OCI-LY3 (cell line): ENCODE results near the gene NR3C2.

ENCODE experiments used
- H2AFZ ChIP-seq: fragments of 200-600, 300-600 bp; shearing (Covaris generic); 2 replicates; pipeline ENCODE4 v1.6.0; 2014; ENCODE audit warnings: antibody characterized with exemption, low read depth, low read length
- H3K27ac ChIP-seq: fragments of 200-600, 300-600 bp; sonication (generic); 2 replicates; pipeline ENCODE4 v1.5.1; 2014; ENCODE audit warnings: mild to moderate bottlenecking, low read length, moderate library complexity, mixed read lengths
- H3K27me3 ChIP-seq: fragments of 200-600, 300-600 bp; sonication (generic); 2 replicates; pipeline ENCODE4 v1.6.1; 2014; ENCODE audit warnings: low read depth, low read length, mixed read lengths
- H3K36me3 ChIP-seq: fragments of 200-600, 300-600 bp; sonication (generic); replicated peaks from 2 replicates; pipeline ENCODE3; 2014; ENCODE audit warnings: low read depth, low read length, mixed read lengths
- H3K4me1 ChIP-seq: fragments of 300-600, 200-600 bp; sonication (generic); 2 replicates; pipeline ENCODE4 v1.6.1; 2014; ENCODE audit warnings: low read length, mixed read lengths
- H3K4me2 ChIP-seq: fragments of 200-600, 300-600 bp; sonication (generic); 2 replicates; pipeline ENCODE4 v1.6.1; 2014; ENCODE audit warnings: low read length, mixed read lengths
- H3K4me3 ChIP-seq: fragments of 300-600, 200-600 bp; sonication (generic); 2 replicates; pipeline ENCODE4 v1.5.1; 2014; ENCODE audit warnings: antibody characterized with exemption, mild to moderate bottlenecking, low read length, moderate library complexity
- H3K79me2 ChIP-seq: fragments of 300-600, 200-600 bp; shearing (Covaris generic); 2 replicates; pipeline ENCODE4 v1.6.1; 2014; ENCODE audit warnings: mild to moderate bottlenecking, low read length, mixed read lengths
- H3K9ac ChIP-seq: fragments of 300-600, 200-600 bp; shearing (Covaris generic); 2 replicates; pipeline ENCODE4 v1.6.0; 2014; ENCODE audit warnings: mild to moderate bottlenecking, low read length, moderate library complexity
- H3K9me3 ChIP-seq: fragments of 200-600, 300-600 bp; shearing (Covaris generic); 2 replicates; pipeline ENCODE4 v1.6.1; 2014; ENCODE audit warnings: low read length, mixed read lengths; ENCODE audit not compliant: insufficient read depth
- H4K20me1 ChIP-seq: fragments of 200-600, 300-600 bp; sonication (generic); 2 replicates; pipeline ENCODE4 v1.6.1; 2016; ENCODE audit warnings: low read length, mixed read lengths; ENCODE audit not compliant: insufficient read depth
- CTCF ChIP-seq: fragments of 200-600, 300-600 bp; sonication (generic); IDR thresholded peaks from 2 replicates; pipeline ENCODE4 v1.5.1; 2014; ENCODE audit warnings: antibody characterized with exemption, low read length, low read depth
- EZH2phosphoT487 ChIP-seq: fragments of 200-600 bp; shearing (Covaris generic); IDR thresholded peaks from 2 replicates; pipeline ENCODE4 v1.6.1; 2018; ENCODE audit warnings: antibody characterized with exemption, mixed run types, low read depth

NR3C2 gene

GRCh38 chr4:148069086-148069894 lies 372.9 kb downstream of the NR3C2 start:
- no peak overlapping the region for H2AFZ ChIP-seq
- H3K9ac ChIP-seq, result no peak overlapping the region
- peaks cover 17% of the 10 kb centered on the region for H3K36me3 ChIP-seq
- H3K9me3 ChIP-seq, result peaks cover 7% of the 10 kb centered on the region; the same call in 1 of the 2 replicates
- no peaks in the 10 kb centered on the region for H3K27me3 ChIP-seq
- no peak overlapping the region for H3K4me3 ChIP-seq
- H3K79me2 ChIP-seq, result no peaks in the 10 kb centered on the region
- no peaks in the 10 kb centered on the region for H3K4me1 ChIP-seq
- no peak overlapping the region for H3K4me2 ChIP-seq
- H3K27ac ChIP-seq, result no peak overlapping the region
- H4K20me1 ChIP-seq, result peaks cover 3% of the 10 kb centered on the region; the same call in 1 of the 2 replicates
- no peak for TF ChIP-seq CTCF
- TF ChIP-seq EZH2phosphoT487, result no peak

- no peaks in the 10 kb centered on the region for H3K4me1 ChIP-seq
- no peak overlapping the region for H3K4me3 ChIP-seq
- H4K20me1 ChIP-seq, result peaks cover 3% of the 10 kb centered on the region; the same call in 1 of the 2 replicates
- H3K36me3 ChIP-seq, result peaks cover 7% of the 10 kb centered on the region
- no peaks in the 10 kb centered on the region for H3K9me3 ChIP-seq
- H3K9ac ChIP-seq, result no peak overlapping the region
- no peak overlapping the region for H3K4me2 ChIP-seq
- H3K27ac ChIP-seq, result no peak overlapping the region
- H2AFZ ChIP-seq, result no peak overlapping the region
- H3K27me3 ChIP-seq, result no peaks in the 10 kb centered on the region
- no peak for TF ChIP-seq CTCF
- no peaks in the 10 kb centered on the region for H3K79me2 ChIP-seq
These were observed 373.9 kb downstream of the NR3C2 start for GRCh38 chr4:148068065-148068911.

GRCh38 chr4:148067301-148067916 lies 374.8 kb downstream of the NR3C2 start:
- peaks cover 3% of the 10 kb centered on the region for H3K36me3 ChIP-seq
- H3K79me2 ChIP-seq, result no peaks in the 10 kb centered on the region
- no peak overlapping the region for H2AFZ ChIP-seq
- H3K4me3 ChIP-seq, result no peak overlapping the region
- peaks cover 3% of the 10 kb centered on the region; the same call in 1 of the 2 replicates for H4K20me1 ChIP-seq
- no peak for TF ChIP-seq EZH2phosphoT487
- no peaks in the 10 kb centered on the region for H3K4me1 ChIP-seq
- no peak overlapping the region for H3K27ac ChIP-seq
- H3K9ac ChIP-seq, result no peak overlapping the region
- H3K27me3 ChIP-seq, result no peaks in the 10 kb centered on the region
- H3K4me2 ChIP-seq, result no peak overlapping the region
- no peaks in the 10 kb centered on the region for H3K9me3 ChIP-seq

- Histone ChIP-seq H3K79me2 (no peaks in the 10 kb centered on the region), H3K9ac (no peak overlapping the region), H3K27ac (no peak overlapping the region), H3K4me3 (no peak overlapping the region), H3K27me3 (no peaks in the 10 kb centered on the region), H2AFZ (no peak overlapping the region), H3K36me3 (no peaks in the 10 kb centered on the region), H3K4me1 (peaks cover 11% of the 10 kb centered on the region), H3K4me2 (no peak overlapping the region), H3K9me3 (no peaks in the 10 kb centered on the region), H4K20me1 (peaks cover 3% of the 10 kb centered on the region; the same call in 1 of the 2 replicates)
- TF ChIP-seq CTCF (no peak), EZH2phosphoT487 (no peak)
These were observed 377.1 kb downstream of the NR3C2 start for GRCh38 chr4:148065075-148065474.
